HFF-Myc (cell line): ENCODE measurements around the gene NUDT22.
A peak's percentile ranks its signal among the peaks of the same experiment; 100 is the strongest.

Experiments used
- DNase-seq: peaks from one replicate; pipeline ENCODE4 v3.0.0-alpha.2; 2011; ENCODE audit warnings: low read depth; ENCODE audit errors: extremely low read depth
- H3K4me3 ChIP-seq: replicated peaks from 2 replicates; pipeline ENCODE4 v1.5.1; 2011; ENCODE audit warnings: low read depth, mild to moderate bottlenecking, control low read depth, low read length
- CTCF ChIP-seq: IDR thresholded peaks from 2 replicates; pipeline ENCODE4 v1.5.1; 2012; ENCODE audit warnings: mild to moderate bottlenecking, low read depth, low read length, control low read depth; ENCODE audit errors: missing control alignments

The NUDT22 gene

GRCh38 chr11:64220271-64220670, 5.8 kb upstream of the NUDT22 start:
- no peak overlapping the region for H3K4me3 ChIP-seq
- DNase-seq = no peak
- TF ChIP-seq CTCF = no peak

GRCh38 chr11:64220798-64221197, 5.3 kb upstream of the NUDT22 start:
- TF ChIP-seq CTCF = no peak
- DNase-seq = no peak
- H3K4me3 ChIP-seq = no peak overlapping the region

- H3K4me3 ChIP-seq = no peak overlapping the region
- DNase-seq = no peak
These were observed 3.4 kb upstream of the NUDT22 start for GRCh38 chr11:64222651-64223000.

GRCh38 chr11:64223001-64223651, 2.9 kb upstream of the NUDT22 start:
- TF ChIP-seq CTCF = no peak
- no peak for DNase-seq
- no peak overlapping the region for H3K4me3 ChIP-seq

More at GRCh38 chr11:64222651-64223000, 3.4 kb upstream of the NUDT22 start:
- TF ChIP-seq CTCF = no peak

DNA sequence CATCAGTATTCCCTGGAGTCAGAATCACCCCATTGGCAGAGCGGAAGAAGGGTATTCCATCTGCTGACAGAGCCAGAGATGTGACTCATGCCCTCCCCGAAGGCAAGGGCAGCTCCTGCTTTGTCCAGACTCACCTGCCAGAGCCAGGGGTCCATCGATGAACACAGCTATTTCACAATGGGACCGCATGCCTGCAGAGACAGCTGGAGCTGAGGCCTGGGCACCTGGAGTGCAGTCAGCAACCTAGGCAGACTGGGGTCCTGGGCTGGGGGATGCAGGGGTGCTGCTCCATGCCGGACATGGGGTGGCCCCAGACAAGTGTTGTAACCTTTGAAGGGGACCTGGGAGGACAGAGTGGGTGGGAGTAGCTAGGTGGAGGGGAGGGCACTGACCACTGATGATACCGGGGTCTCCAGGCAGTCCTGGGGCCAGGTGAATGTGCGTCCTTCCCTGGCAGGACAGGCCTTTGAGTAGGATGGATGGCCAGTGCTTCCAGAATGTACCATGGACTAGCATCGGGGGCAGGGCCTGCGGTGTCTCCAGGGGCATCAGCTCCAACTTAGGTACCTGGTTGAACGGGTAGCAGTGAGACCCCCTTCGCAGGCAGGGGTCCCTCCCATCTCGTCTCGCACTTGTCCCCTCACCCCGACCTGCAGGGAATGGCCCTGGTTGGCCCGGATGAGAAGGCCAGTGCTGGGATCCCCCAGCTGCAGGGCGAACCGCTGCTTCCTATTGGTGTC, 1.8 kb upstream of the NUDT22 start:
- no peak for DNase-seq
- H3K4me3 ChIP-seq = no peak overlapping the region
- no peak for TF ChIP-seq CTCF

- peak; percentile 1 for TF ChIP-seq CTCF
- peak overlapping the region; percentile 84 for H3K4me3 ChIP-seq
- no peak for DNase-seq
These were observed 1.0 kb upstream of the NUDT22 start for GRCh38 chr11:64224891-64225607.
